ENCODE measurements around the gene BRD4.

The BRD4 gene

GRCh38 chr19:15225760-15226159 lies 106.6 kb downstream of the BRD4 start:
- no peak for DNase-seq (ENCODE audit: low read depth in 2 of 2)

GRCh38 chr19:15223649-15224361 lies 108.5 kb downstream of the BRD4 start:
- no peak for DNase-seq (ENCODE audit: low read depth in 2 of 2)

- peak; percentile 43 to 46 for DNase-seq (ENCODE audit: low read depth in 2 of 2)
Measured at GRCh38 chr19:15222738-15223648, 109.3 kb downstream of the BRD4 start.

GRCh38 chr19:15220833-15221232 lies 111.5 kb downstream of the BRD4 start:
- no peak for DNase-seq (ENCODE audit: low read depth in 2 of 2)

- DNase-seq (ENCODE audit: low read depth in 2 of 2), result no peak
Measured at GRCh38 chr19:15218501-15218900, 113.8 kb downstream of the BRD4 start.

GRCh38 chr19:15216363-15216762 lies 116.0 kb downstream of the BRD4 start:
- DNase-seq (ENCODE audit: low read depth in 2 of 2), result no peak

GRCh38 chr19:15213715-15214381 lies 118.5 kb downstream of the BRD4 start:
- DNase-seq (ENCODE audit: low read depth in 2 of 2), result no peak

- DNase-seq (ENCODE audit: low read depth in 2 of 2), result no peak
Measured at GRCh38 chr19:15212711-15213110, 119.6 kb downstream of the BRD4 start.

GRCh38 chr19:15210323-15210781 lies 122.0 kb downstream of the BRD4 start:
- DNase-seq (ENCODE audit: low read depth in 2 of 2), result no peak

- DNase-seq (ENCODE audit: low read depth in 2 of 2), result no peak
Measured at GRCh38 chr19:15201374-15202023, 130.8 kb downstream of the BRD4 start.

GRCh38 chr19:15200553-15201364 lies 131.6 kb downstream of the BRD4 start, which contains the start of gene NOTCH3:
Gene NOTCH3 (minus strand): TSS chr19:15200995. CDS start chr19:15200905, 90 bp downstream.
- DNase-seq (ENCODE audit: low read depth in 2 of 2), result no peak

- no peak for DNase-seq (ENCODE audit: low read depth in 2 of 2)
Measured at GRCh38 chr19:15199661-15200552, 132.4 kb downstream of the BRD4 start.

- no peak for DNase-seq (ENCODE audit: low read depth in 2 of 2)
Measured at GRCh38 chr19:15198951-15199660, 133.2 kb downstream of the BRD4 start.

- no peak for DNase-seq (ENCODE audit: low read depth in 2 of 2)
Measured at GRCh38 chr19:15197942-15198341, 134.4 kb downstream of the BRD4 start.

GRCh38 chr19:15197275-15197941 lies 134.9 kb downstream of the BRD4 start:
- no peak for DNase-seq (ENCODE audit: low read depth in 2 of 2)

- no peak for DNase-seq (ENCODE audit: low read depth in 2 of 2)
Measured at GRCh38 chr19:15196360-15197005, 135.9 kb downstream of the BRD4 start.

GRCh38 chr19:15195371-15196334 lies 136.7 kb downstream of the BRD4 start:
- no peak for DNase-seq (ENCODE audit: low read depth in 2 of 2)
